Trophoblast cell (in vitro differentiated cells and primary cell): Measurements from ENCODE around the gene PLLP.
"Not testable (repeated sequence)": the region's sequence is repeated elsewhere in the genome, so short reads cannot be mapped to it uniquely, and the experiment has no call there.

Source experiments
- DNase-seq, 2 donors: peaks; one replicate each; pipeline ENCODE4 v3.0.0-alpha.2; 2016
- H2AFZ ChIP-seq: 2 replicates; pipeline ENCODE4 v1.6.1; 2013; ENCODE audit warnings: low read length, moderate library complexity, mild to moderate bottlenecking; ENCODE audit not compliant: insufficient read depth, poor library complexity
- H2AK5ac ChIP-seq: 2 replicates; pipeline ENCODE4 v1.6.1; 2013; ENCODE audit warnings: mild to moderate bottlenecking, low read length
- H2BK120ac ChIP-seq: 2 replicates; pipeline ENCODE4 v1.6.1; 2013; ENCODE audit warnings: low read length, mild to moderate bottlenecking, moderate library complexity; ENCODE audit not compliant: insufficient read depth, poor library complexity
- H2BK12ac ChIP-seq: 2 replicates; pipeline ENCODE4 v1.6.1; 2013; ENCODE audit warnings: mild to moderate bottlenecking, low read length, moderate library complexity
- H2BK5ac ChIP-seq: 2 replicates; pipeline ENCODE4 v1.6.1; 2013; ENCODE audit warnings: low read length, low read depth, moderate library complexity, mild to moderate bottlenecking; ENCODE audit not compliant: poor library complexity
- H3K14ac ChIP-seq: 2 replicates; pipeline ENCODE4 v1.6.1; 2013; ENCODE audit warnings: mild to moderate bottlenecking, low read length
- H3K18ac ChIP-seq: 2 replicates; pipeline ENCODE4 v1.6.1; 2013; ENCODE audit warnings: mild to moderate bottlenecking, low read length
- H3K23ac ChIP-seq: 2 replicates; pipeline ENCODE4 v1.6.1; 2013; ENCODE audit warnings: low read length
- H3K27ac ChIP-seq: 2 replicates; pipeline ENCODE4 v1.5.1; 2013; ENCODE audit warnings: low read depth, mild to moderate bottlenecking, inconsistent platforms, low read length, moderate library complexity
- H3K27me3 ChIP-seq: 2 replicates; pipeline ENCODE4 v1.6.1; 2013; ENCODE audit warnings: inconsistent platforms, mild to moderate bottlenecking, low read length, moderate library complexity; ENCODE audit not compliant: insufficient read depth
- H3K36me3 ChIP-seq, 2 experiments: 1 replicate in 1 of 2; 2 replicates in 1 of 2; pipeline ENCODE4 v1.6.1; 2013; ENCODE audit warnings: low read length in 2 of 2, mild to moderate bottlenecking in 2 of 2, moderate library complexity in 1 of 2; ENCODE audit not compliant: insufficient read depth in 2 of 2, control insufficient read depth in 1 of 2
- H3K4ac ChIP-seq: 2 replicates; pipeline ENCODE4 v1.6.1; 2013; ENCODE audit warnings: low read depth, mild to moderate bottlenecking, low read length, moderate library complexity
- H3K4me1 ChIP-seq, 2 experiments: 1 replicate in 1 of 2; 2 replicates in 1 of 2; pipeline ENCODE4 v1.6.1; 2013; ENCODE audit warnings: low read length in 2 of 2, mild to moderate bottlenecking in 2 of 2, moderate library complexity in 1 of 2; ENCODE audit not compliant: insufficient read depth in 2 of 2, control insufficient read depth in 1 of 2
- H3K4me2 ChIP-seq: 2 replicates; pipeline ENCODE4 v1.6.1; 2013; ENCODE audit warnings: inconsistent platforms, mild to moderate bottlenecking, low read length, moderate library complexity
- H3K4me3 ChIP-seq: 2 replicates; pipeline ENCODE4 v1.5.1; 2013; ENCODE audit warnings: mild to moderate bottlenecking, low read depth, low read length, inconsistent platforms
- H3K79me1 ChIP-seq: one replicate; pipeline ENCODE4 v1.6.1; 2013; ENCODE audit warnings: low read length
- H3K79me2 ChIP-seq: 2 replicates; pipeline ENCODE4 v1.6.1; 2013; ENCODE audit warnings: low read length, mild to moderate bottlenecking; ENCODE audit not compliant: control insufficient read depth, insufficient read depth, poor library complexity
- H3K9ac ChIP-seq: 2 replicates; pipeline ENCODE4 v1.6.1; 2013; ENCODE audit warnings: mild to moderate bottlenecking, low read length
- H3K9me3 ChIP-seq: 2 replicates; pipeline ENCODE4 v1.6.1; 2013; ENCODE audit warnings: low read depth, mild to moderate bottlenecking, control low read depth, inconsistent platforms, low read length; ENCODE audit not compliant: insufficient read depth
- H4K12ac ChIP-seq: 2 replicates; pipeline ENCODE4 v1.6.1; 2013; ENCODE audit warnings: low read depth, mild to moderate bottlenecking, low read length, moderate library complexity
- H4K8ac ChIP-seq: 2 replicates; pipeline ENCODE4 v1.6.1; 2013; ENCODE audit warnings: low read depth, mild to moderate bottlenecking, low read length, moderate library complexity
- H4K91ac ChIP-seq: one replicate; pipeline ENCODE4 v1.6.1; 2013; ENCODE audit warnings: low read depth, mild to moderate bottlenecking, low read length, moderate library complexity
- WGBS: extraction: QIAGEN DNeasy Blood & Tissue Kit; methylation state at CpG from one replicate; pipeline ENCODE4 v1.1.7; 2013; ENCODE audit warnings: missing lambda C conversion rate; ENCODE audit not compliant: insufficient read length, insufficient coverage; ENCODE audit errors: extremely low coverage; 5-methylcytosine and 5-hydroxymethylcytosine counted together

PLLP gene

DNA sequence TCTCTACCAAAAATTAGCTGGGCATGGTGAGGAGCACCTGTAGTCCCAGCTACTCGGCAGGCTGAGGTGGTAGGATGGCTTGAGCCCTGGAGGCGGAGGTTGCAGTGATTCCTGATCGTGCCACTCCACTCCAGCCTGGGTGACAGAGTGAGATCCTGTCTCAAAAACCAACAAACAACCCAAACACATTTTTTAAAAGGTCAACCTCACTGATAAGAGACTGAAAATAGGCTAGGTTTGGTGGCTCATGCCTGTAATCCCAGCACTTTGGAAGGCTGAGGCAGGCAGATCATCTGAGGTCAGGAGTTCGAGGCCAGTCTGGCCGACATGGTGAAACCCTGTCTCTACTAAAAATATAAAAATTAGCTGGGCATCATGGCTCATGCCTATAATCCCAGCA lies 8.5 kb downstream of the PLLP start:
- H4K12ac ChIP-seq, H3K9ac ChIP-seq, H4K91ac ChIP-seq, H3K4me2 ChIP-seq, H3K23ac ChIP-seq, H2BK120ac ChIP-seq, H3K18ac ChIP-seq, H3K4me1 ChIP-seq, H4K8ac ChIP-seq, H3K14ac ChIP-seq, H3K79me1 ChIP-seq, H3K4me3 ChIP-seq, H3K27me3 ChIP-seq, H3K4ac ChIP-seq, H3K9me3 ChIP-seq, H2BK12ac ChIP-seq, DNase-seq, H2AK5ac ChIP-seq, H3K36me3 ChIP-seq, H3K79me2 ChIP-seq, H3K27ac ChIP-seq, H2AFZ ChIP-seq, H2BK5ac ChIP-seq: not testable (repeated sequence)
- WGBS, result no CpG with 5 or more reads among the region's 5 CpGs

DNA sequence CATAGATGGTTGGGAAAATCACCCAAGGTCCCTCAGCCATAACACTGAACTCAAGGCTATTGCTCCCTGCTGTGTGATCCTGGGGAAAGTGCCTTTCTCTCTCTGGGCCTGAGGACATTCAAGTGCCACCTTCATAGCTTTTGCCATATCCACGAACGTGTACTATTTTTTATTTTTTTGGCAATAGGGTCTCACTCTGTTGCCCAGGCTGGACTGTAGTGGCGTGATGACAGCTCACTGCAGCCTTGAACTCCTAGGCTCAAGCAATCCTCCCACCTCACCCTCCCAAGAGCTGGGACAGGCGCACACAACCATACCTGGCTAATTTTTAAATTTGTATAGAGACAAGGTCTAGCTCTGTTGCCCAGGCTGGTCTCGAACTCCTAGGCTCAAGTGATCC lies 10.6 kb downstream of the PLLP start:
- Histone ChIP-seq H2AK5ac (no peak overlapping the region), H4K91ac (no peak overlapping the region), H3K14ac (no peak overlapping the region), H4K12ac (no peak overlapping the region), H3K23ac (no peak overlapping the region), H3K4me1 (peaks cover 6 to 9% of the 10 kb centered on the region in 2 experiments), H3K18ac (no peak overlapping the region), H4K8ac (no peak overlapping the region), H3K79me2 (no peaks in the 10 kb centered on the region), H2AFZ (no peak overlapping the region), H2BK12ac (no peak overlapping the region), H3K4ac (no peak overlapping the region), H3K79me1 (no peaks in the 10 kb centered on the region), H3K27ac (no peak overlapping the region), H3K9ac (no peak overlapping the region), H3K27me3 (no peaks in the 10 kb centered on the region), H2BK120ac (no peak overlapping the region), H3K9me3 (no peaks in the 10 kb centered on the region), H3K4me3 (no peak overlapping the region), H3K4me2 (no peak overlapping the region), H2BK5ac (no peak overlapping the region), H3K36me3 (no peaks in the 10 kb centered on the region)
- no peak for DNase-seq
- WGBS, result no CpG with 5 or more reads among the region's 5 CpGs

DNA sequence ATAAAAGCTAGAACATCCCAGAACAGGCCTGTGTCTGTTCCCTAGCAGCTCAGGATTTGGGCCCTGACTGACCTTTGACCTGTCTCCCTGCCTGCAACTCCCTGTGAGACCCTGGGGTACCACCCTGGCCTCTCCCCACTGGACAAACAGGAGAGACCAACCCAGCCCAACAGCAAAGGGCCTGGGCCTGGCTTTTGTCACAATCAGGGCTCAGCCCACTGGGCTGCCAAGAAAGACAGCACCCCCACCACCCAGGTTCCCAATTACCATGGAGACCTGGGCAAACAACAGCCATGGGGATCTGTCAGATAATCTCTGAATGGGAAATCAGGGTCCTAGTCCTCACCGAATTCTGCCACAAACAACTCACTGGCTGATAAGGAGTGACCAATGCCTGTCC lies 11.1 kb downstream of the PLLP start:
- H3K4me1 ChIP-seq, result peaks cover 6 to 9% of the 10 kb centered on the region in 2 experiments
- H4K91ac ChIP-seq, result no peak overlapping the region
- no peaks in the 10 kb centered on the region for H3K36me3 ChIP-seq
- H3K79me1 ChIP-seq, result no peaks in the 10 kb centered on the region
- H3K4me3 ChIP-seq, result no peak overlapping the region
- no peak overlapping the region for H3K23ac ChIP-seq
- no peak overlapping the region for H3K4me2 ChIP-seq
- no peaks in the 10 kb centered on the region for H3K27me3 ChIP-seq
- no peak overlapping the region for H2BK120ac ChIP-seq
- H3K4ac ChIP-seq, result no peak overlapping the region
- no peak overlapping the region for H2BK5ac ChIP-seq
- H3K9me3 ChIP-seq, result no peaks in the 10 kb centered on the region
- H2AFZ ChIP-seq, result no peak overlapping the region
- H4K12ac ChIP-seq, result no peak overlapping the region
- no peak for DNase-seq
- H2AK5ac ChIP-seq, result no peak overlapping the region
- H3K18ac ChIP-seq, result no peak overlapping the region
- H4K8ac ChIP-seq, result no peak overlapping the region
- no peaks in the 10 kb centered on the region for H3K79me2 ChIP-seq
- no peak overlapping the region for H3K14ac ChIP-seq
- WGBS, result no CpG with 5 or more reads among the region's 1 CpG
- no peak overlapping the region for H3K9ac ChIP-seq
- H2BK12ac ChIP-seq, result no peak overlapping the region
- H3K27ac ChIP-seq, result no peak overlapping the region

DNA sequence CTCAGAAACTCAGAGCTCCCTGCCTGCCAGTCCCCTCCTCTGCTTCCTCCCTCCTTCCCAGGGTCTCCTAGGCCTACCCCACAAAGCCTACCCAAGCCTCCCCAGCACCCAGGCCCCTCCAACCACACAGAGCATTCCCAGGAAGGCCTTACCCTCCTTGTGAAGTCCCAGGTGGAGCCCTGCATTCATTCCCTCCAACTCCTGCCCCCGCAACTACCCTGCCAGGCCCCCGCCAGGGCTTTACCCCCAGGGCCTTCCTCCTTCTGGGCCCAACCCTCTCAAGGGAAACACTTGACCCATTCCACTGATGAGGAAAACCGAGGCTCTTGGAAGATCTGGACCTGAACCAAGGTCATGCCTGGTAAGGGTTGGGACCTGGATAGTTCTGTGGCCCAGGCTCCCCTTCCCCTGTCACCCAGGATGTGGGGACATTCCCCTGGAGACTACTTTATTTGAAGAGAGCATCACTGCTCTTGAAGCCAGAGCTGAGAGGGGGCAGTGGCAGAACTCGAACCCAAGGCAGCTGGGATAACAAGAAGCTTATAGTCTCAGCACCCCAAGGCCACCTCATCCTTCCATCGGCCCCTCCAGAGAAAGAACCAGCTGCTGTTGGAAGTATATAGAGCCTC lies 12.5 kb downstream of the PLLP start:
- H3K4ac ChIP-seq, result no peak overlapping the region
- no peak overlapping the region for H3K14ac ChIP-seq
- no peak overlapping the region for H3K4me3 ChIP-seq
- no peaks in the 10 kb centered on the region for H3K79me1 ChIP-seq
- peaks cover 6 to 9% of the 10 kb centered on the region in 2 experiments for H3K4me1 ChIP-seq
- no peak for DNase-seq
- no peaks in the 10 kb centered on the region for H3K27me3 ChIP-seq
- no peaks in the 10 kb centered on the region for H3K79me2 ChIP-seq
- H2BK12ac ChIP-seq, result no peak overlapping the region
- H3K9ac ChIP-seq, result no peak overlapping the region
- H2BK5ac ChIP-seq, result no peak overlapping the region
- H3K23ac ChIP-seq, result no peak overlapping the region
- H3K36me3 ChIP-seq, result no peaks in the 10 kb centered on the region
- H4K91ac ChIP-seq, result no peak overlapping the region
- H2AFZ ChIP-seq, result no peak overlapping the region
- no peak overlapping the region for H3K27ac ChIP-seq
- no CpG with 5 or more reads among the region's 5 CpGs for WGBS
- H3K18ac ChIP-seq, result no peak overlapping the region
- no peak overlapping the region for H2AK5ac ChIP-seq
- no peaks in the 10 kb centered on the region for H3K9me3 ChIP-seq
- H2BK120ac ChIP-seq, result no peak overlapping the region
- H4K12ac ChIP-seq, result no peak overlapping the region
- no peak overlapping the region for H4K8ac ChIP-seq
- no peak overlapping the region for H3K4me2 ChIP-seq
